GM19468 (cell line): ENCODE measurements around the gene ORMDL1.
A peak's percentile ranks its signal among the peaks of the same experiment; 100 is the strongest.

Source experiments
- ATAC-seq: cut with Tn5 transposase; IDR thresholded peaks from one replicate; pipeline ENCODE4 v1.9.1; 2021; ENCODE audit warnings: mild to moderate bottlenecking, moderate library complexity, moderate number of reproducible peaks; ENCODE audit not compliant: unreplicated experiment; ENCODE audit errors: extremely low read depth

ORMDL1 gene, protein sequence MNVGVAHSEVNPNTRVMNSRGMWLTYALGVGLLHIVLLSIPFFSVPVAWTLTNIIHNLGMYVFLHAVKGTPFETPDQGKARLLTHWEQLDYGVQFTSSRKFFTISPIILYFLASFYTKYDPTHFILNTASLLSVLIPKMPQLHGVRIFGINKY

DNA sequence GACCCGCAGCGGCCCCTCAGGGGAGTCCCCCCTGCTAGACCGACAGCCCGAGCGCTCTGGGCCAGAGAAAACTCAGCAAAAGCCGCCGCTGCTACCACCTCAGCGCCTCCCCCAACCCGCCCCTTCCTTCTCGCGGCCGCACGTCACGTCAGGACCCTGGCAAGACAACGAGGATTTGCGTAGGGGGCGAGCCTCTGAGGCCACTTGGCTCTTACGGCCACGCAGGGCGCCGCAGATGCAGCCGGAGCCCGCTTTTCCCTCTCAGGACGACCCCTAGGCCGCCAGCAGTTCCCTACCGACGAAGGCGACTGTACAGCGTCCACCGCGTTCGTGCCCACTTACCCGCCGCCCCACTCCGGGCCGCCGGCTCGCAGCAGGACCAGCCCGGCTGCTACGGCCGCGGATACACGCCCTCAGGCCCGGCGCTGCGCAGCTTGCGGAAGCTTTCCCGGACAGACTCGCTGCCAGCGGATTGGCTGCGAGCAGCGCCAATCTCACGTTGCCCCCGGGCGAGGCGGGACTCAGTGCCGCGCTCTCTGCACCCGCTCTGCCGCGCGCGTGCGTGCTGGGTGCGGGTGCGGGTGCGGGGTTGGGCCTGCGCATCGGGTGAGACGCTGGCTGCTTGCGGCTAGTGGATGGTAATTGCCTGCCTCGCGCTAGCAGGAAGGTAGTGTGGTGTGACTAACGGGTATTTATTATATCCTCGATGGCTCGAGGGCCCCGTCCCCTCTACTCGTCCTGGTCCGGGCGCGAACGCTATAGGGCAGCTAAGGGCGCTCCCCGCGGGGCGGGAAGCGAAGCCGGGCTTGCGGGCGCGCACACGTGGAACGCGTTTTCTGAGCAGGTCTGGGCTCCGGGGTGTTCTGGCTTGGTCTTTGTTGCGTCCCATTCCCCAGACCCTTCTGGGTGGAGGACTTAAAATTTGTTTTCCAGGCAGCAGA is at the start of gene ORMDL1, which contains the start of gene PMS1:
TSS of gene ORMDL1 (minus strand) at position 413 of the 941 bp plus-strand sequence. CDS start 1,744 bp downstream, outside the sequence.
TSS of gene PMS1 (plus strand) at position 524 of the 941 bp plus-strand sequence. CDS start 7,360 bp downstream, outside the sequence.
- peak; percentile 95 for ATAC-seq

DNA sequence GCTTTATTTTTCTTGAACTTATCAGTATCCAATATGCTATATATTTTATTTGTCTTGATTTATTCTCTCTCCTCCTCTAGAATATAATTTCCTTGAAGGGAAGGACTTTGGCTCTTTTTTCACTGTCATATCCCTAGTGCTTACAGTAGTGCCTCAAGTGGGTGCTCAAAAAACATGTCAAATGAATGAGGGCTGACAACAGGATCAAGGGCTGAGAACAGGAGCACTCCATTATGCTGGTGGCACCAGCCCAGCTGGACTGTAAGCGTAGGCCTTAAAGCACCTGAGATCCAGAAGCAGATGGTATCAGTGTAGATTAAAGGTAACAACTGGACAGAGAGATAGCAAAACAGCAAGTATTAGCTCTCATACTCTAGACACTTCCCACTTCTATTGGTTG is 46.4 kb upstream of the ORMDL1 start:
- no peak for ATAC-seq

DNA sequence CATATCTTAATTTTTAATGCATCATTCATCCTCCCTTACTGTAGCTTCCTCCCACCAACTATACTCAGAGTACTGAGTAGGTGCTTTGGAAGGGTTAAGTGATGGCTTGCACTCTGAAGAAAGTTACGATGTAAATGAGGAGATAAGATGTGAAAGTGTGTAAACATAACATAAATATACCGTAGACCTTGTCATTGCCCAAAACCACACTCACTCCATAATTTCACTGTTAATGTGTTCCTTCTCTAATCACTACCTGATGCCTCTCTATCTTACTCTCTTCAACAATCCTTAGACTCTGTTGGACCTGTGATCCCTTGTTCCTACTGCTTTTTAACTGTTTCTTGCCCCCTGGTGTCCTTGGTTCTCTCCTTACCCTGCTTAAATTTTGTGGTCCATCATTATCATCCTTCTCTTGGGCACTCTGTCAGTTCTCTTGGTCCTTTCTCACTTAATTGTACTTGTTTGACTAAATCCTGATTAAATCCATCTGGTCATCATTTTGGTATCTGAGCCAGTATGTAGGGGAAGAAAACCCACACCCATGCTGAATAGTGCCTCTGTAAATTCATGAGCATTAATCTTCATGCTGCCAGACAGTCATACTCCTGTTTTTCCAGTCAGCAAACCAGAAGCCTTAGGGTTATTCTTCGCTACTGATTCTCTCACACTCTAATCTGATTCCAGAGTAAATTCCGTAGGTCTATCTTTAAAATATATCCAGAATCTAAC is 45.1 kb upstream of the ORMDL1 start:
- no peak for ATAC-seq

DNA sequence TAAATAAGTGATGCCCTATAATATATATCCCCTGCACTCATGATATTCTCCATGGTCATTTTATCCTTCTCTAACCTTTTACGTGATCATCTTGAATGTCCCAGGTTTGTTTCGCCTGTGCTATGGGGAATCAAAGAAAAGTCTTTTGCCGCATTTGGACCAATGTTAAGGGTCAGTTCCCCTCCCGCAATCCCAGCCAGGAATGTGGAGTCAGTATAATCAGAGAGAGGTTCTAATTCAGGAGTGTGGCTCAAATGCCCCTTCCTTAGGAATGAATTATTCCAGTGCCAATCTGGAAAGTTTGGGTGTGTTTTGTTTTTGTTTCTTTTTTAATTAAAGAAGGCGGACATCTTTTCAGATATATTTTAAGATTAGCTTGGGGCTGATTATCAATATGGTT is 41.9 kb upstream of the ORMDL1 start:
- ATAC-seq, result no peak

DNA sequence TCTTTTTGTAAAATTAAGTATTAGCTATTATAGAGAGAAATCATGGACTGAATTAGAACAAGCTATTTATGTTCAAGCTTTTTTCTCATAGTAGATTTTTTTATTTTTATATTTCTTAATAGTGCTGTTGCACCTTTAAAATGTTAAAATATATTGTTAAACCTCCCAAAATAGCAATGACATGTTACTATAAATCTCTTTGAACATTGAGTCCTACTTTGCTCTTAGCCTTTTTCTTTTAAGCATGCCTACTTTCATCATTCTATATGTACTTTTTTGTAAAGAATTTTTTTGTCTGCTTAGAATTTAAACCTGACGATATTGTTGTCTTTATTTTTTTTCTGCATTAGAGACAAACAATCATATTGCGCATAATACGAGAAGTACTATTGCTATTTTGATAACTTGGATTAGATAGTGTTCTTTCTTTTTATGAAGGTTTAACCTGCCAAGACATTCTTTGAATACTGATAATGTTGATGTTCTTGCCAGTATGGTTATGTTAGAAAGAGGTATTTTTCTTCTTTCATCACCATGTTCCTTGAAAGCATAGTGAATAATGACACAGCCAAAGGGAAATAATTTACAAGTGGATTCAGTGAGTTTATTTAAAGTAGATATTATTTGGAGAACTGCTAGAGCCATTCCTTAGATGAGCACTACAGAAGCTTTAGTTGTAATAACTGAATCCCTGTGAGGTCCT is 40.7 kb upstream of the ORMDL1 start:
- no peak for ATAC-seq

DNA sequence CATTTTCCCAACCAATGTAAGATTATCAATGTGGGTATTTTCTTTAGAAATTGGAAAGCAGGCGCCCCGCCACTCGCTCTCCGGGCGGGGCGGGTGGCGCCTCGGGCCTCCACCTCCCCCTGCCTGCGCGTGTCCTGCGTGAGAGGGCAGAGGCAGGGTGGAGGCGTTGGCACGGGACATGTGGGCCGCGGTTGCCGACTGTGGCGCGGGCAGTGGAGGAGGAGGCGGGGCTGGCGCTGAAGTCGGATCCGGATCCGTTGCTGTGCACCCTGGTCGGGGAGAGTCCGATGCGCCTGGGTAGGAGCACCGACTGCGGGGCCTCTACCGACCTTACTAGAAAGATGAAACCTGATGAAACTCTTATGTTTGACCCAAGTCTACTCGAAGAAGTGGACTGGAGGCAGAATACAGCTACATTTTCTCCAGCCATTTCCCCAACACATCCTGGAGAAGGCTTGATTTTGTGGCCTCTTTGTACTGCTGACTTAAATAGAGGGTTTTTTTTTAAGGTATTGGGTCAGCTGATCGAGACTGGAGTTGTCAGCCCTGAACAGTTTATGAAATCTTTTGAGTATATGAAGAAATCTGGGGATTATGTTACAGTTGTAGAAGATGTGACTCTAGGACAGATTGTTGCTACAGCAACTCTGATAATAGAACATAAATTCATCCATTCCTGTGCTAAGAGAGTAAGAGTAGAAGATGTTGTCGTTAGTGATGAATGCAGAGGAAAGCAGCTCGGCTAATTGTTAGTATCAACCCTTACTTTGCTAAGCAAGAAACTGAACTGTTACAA is 38.0 kb upstream of the ORMDL1 start:
- ATAC-seq, result no peak

DNA sequence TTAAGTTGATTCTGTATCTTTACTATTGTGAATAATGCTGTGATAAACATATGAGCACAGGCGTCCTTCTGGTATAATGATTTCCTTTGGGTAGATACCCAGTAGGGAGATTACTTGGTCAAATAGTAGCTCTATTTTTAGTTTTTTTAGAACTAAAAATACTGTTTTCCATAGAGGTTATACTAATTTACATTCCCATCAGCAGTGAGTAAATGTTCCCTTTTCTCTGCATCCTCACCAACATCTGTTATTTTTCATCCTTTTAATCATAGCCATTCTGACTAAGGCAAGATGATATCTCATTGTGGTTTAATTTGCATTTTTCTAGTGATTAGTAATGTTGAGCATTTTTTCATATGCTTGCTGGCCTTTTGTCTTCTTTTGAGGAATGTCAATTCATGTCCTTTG is 35.2 kb upstream of the ORMDL1 start:
- ATAC-seq, result no peak

DNA sequence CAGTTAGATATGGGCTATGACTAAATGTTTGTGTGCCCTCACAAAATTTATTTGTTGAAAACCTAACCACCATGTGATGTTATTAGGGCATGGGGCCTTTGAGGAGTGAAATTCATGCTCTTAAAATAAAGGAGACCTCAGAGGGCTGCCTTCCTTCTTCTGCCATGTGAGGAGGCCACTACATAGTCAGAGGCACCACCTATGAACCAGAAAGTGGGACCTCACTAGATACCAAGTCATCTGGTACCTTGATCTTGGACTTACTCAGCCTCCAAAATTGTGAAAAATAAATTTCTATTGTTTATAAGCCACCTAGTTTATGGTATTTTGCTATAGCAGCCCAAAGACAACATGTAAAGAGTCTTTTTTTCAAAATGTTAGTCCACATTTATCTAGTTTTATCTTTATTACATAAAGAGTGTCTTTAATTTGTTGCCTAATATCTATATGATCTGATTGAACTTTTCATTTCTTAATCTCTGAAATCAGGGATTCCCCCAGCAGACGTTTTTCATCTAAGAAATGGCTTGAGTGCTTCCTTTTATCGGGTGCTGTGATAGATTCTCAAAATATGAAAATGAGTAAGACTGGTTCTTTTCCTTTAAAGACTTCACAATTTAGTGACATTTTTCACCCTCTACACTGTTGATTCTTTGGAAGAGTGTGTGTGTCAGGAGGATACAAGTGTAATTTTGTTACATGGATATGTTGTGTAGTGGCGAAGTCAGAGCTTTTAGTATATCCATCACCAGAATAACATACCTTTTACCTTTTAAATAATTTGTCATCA is 34.3 kb upstream of the ORMDL1 start:
- ATAC-seq, result no peak

DNA sequence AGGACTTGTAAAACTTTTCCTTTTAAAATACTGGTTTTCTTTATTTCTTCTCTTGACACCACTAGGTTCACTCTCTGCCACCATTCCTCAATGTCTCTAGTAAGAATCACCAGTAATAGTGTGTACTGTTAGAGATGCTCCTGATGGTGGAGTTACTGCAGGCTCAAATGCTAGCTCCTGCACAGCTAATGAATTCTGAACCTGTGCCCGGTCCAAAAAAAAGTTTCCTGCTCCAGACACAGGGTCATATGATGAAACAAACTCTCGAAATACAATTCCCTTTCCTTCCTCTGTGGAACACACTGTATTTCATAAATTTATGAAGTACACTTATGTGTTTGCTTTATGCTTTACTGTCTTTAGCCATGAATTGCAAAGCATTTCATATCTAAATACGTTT is 19.3 kb upstream of the ORMDL1 start:
- ATAC-seq, result no peak

DNA sequence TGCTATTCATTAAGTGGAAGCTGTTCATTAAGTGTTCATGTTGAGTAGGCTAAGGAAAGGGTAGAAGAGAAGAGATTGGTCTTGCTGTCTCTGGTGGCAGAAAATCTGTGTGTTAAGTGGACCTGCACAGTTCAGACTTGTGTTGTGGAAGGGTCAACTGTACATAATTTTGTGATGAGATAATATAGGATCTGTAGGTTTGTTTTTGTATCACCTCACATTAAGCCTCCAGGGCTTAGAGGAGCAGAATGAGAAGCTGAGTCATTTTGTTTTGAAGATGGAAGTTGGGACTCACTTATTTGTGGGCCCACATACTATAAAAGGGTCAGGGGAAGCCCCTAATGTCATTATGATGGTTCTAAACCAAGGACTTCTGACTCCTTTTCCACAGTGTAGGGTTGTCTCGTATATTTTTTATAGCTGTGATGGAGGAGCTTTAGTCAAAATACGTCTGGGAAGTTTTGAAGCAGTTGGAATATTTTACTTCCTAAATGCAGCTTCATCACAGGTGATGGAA is 18.3 kb upstream of the ORMDL1 start:
- no peak for ATAC-seq

DNA sequence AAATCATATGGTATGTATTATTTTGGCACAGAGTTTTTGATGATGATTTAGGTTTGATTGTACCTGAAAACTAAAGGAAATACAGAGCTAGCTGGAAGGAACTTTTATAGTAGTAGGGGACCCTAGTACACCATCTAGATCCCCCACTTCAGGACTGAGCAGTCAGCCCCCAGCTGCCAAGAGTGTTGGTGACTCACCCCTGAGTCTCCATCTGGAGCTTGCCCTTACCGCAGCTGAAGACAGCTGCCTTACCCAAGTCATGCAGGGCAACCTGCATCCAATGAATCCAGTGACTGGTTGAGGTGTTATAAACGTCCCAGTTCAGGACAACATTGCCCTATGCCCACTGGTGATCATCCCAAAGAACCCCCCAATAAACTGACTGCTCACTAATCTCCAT is 15.4 kb upstream of the ORMDL1 start:
- no peak for ATAC-seq

DNA sequence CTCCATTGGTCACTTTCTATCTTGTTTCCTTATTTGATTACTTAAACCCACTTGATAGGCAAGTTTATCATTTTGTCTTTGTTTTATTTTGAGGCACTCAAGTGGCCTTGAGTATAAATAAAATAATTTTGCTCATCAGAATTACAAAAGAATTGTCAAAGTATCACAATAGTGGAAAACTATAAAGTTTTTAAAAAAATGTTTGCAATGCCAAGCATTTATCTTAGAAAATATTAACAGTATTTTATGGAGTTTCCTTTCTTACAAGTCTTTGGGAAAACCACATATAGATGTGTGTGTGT is 14.8 kb upstream of the ORMDL1 start:
- ATAC-seq, result no peak

DNA sequence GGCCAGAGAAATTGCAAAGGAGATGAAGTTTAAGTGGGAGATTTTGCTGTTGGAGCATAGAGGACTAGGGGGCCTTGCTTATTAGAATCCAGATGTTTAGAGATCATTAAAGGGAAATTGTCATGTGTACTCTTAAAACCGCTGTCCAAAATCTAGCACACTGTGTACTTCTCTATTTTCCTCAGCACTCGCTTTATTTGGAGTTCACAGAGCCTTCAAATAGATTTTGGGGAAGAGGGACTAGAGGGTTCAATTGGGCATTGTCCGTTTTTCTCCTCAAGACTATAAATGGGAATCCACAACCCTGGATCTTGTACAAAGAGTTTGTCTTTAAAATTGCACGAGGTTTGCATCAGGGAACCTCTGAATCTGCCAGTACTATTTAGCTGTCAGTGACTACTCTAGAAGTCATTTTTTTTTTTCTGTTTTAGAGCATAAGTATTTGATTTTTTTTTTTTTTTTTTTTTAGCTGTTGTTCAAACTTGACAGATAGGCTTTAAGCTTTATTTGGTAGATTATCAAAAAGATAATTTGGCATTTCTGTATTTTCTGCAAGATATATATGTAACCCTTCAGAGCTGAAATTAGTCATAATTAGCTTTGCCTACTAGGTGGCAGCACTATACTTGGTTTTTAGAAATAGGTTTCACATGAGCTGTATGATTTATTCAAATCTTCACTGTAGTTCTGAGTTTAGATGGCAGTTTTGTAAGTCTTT is 14.3 kb upstream of the ORMDL1 start:
- ATAC-seq, result no peak

DNA sequence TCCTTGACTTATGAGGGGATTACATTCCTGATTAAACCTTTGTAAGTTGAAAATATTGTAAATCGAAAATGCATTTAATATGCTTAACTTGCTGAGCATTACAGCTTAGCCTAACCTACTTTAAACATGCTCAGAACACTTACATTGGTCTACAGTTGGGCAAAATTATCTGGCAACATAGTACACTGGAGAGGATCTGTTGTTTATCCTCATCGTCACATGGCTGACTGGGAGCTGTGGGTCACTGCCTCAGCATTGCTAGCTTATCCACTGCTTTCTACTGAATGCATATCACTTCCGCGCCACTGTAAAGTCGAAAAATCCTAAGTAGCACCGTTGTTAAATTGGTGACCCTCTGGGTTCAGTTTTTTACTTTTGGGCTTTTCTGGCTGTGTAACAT is 13.8 kb upstream of the ORMDL1 start:
- ATAC-seq, result no peak

DNA sequence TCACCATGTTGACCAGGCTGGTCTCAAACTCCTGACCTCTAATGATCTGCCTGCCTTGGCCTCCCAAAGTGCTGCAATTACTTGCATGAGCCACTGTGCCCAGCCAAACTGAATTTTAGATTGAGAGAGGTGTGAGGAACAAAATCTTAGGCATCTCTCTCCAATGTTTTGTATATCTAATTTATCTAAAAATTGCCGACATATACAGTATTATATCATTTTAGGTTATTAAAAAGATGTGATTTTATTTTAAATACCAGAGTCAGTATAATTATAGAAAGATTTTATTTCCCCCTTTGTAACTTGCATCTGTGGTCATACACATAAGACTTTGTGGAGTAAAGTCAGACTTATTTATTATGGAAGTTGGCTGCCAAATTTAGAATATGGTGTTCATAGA is 10.2 kb upstream of the ORMDL1 start:
- ATAC-seq, result no peak

DNA sequence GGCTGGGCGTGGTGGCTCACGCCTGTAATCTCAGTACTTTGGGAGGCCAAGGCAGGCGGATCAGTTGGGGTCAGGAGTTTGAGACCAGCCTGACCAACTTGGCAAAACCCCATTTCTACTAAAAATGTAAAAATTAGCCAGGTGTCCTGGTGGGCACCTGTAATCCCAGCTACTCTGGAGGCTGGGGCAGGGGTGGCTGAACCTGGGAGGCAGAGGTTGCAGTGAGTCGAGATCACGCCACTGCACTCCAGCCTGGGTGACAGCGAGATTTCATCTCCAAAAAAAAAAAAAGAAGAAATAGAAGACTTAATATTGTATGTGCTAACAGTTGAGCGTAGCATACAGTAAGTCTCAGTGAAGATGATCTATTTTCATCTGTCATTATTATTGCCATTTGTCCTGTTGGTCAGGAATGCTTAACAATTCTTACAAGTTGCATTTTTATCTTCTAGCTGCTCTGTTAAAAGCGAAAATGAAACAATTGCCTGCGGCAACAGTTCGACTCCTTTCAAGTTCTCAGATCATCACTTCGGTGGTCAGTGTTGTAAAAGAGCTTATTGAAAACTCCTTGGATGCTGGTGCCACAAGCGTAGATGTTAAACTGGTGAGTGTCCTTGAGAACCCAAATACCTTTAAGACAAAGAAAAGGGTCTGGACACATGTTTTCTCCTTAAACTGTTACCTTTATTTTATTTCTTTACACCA is 7.4 kb upstream of the ORMDL1 start:
- ATAC-seq, result no peak

DNA sequence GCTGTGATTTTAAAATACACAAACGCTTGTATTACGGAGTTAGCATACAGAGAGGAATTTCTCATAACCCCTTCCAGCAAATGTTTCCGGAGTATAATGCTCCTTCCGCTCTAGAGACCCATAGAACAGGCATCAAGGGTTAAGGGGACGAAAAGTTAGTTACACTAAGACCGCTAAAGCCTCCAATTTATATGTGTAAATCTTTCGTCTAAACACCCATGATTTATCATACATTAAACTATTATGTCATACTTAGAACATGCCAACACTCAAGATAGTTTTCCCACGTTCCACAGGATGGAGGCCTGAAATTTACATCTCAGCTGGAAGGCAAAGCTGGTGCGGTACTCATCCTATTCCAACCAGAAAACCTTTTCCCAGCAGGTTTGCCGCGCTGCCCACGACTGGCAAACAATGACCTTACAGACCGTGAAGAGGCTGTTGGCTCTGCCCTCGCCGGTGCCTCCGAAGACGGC is 650 bp downstream of the ORMDL1 start:
- ATAC-seq, result peak; percentile 0
